Measurements from ENCODE around the gene NSRP1.

Gene NSRP1

DNA sequence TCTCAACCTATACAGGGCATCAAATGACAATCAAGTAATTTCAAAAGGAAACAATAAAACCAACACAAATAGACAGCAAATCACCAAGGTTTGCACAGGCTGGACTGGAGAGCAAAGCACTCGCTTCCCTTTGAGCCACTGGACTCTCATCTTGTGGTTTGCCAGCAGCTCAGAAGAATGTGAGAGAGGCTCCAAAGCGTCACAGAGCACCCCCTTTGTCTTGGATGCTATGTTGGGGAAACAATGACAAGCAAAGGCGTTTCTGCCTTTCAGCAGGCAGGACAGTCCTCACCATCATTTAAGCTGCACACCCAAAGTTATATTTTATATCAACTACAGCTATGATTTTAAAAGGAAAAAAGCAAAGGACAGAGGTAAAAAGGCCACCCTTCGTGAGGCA, 105.6 kb downstream of the NSRP1 start:
- Histone ChIP-seq H3K4me2 (ENCODE audit: low read depth, low read length, poor library complexity, severe bottlenecking) (no peak overlapping the region), H3K27me3 (ENCODE audit: insufficient read depth, low read length, poor library complexity, severe bottlenecking) (no peaks in the 10 kb centered on the region)
- TF ChIP-seq, protein P1, sequence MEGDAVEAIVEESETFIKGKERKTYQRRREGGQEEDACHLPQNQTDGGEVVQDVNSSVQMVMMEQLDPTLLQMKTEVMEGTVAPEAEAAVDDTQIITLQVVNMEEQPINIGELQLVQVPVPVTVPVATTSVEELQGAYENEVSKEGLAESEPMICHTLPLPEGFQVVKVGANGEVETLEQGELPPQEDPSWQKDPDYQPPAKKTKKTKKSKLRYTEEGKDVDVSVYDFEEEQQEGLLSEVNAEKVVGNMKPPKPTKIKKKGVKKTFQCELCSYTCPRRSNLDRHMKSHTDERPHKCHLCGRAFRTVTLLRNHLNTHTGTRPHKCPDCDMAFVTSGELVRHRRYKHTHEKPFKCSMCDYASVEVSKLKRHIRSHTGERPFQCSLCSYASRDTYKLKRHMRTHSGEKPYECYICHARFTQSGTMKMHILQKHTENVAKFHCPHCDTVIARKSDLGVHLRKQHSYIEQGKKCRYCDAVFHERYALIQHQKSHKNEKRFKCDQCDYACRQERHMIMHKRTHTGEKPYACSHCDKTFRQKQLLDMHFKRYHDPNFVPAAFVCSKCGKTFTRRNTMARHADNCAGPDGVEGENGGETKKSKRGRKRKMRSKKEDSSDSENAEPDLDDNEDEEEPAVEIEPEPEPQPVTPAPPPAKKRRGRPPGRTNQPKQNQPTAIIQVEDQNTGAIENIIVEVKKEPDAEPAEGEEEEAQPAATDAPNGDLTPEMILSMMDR (conservative IDR thresholded peaks at IDR 0.05; ENCODE audit: low read length), result no peak
- TF ChIP-seq EZH2phosphoT487 (IDR thresholded peaks at IDR 0.05; ENCODE audit: borderline replicate concordance), result no peak

DNA sequence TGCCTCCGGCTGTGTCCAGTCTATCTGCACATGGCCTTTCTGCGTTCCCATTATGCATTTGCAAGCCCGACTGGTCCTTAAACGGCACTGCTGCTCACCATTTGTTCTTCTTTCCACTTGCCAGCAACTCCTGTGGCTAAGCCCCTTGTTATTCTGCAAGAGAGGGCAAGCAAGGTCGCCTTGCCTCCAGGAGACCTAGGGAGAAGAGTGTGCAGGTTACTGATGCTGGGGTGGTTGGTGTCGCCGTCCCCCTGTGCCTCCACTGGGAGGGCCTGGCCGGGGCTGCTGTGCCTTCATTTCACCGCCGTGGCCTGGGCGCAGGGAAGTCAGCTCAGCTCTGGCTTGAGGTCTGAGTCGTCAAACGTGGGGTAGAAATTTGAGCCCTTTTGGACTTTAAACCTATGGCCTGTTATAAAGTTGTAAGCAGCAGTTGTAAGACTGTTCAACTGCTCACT, 106.1 kb downstream of the NSRP1 start:
- TF ChIP-seq EZH2phosphoT487 (IDR thresholded peaks at IDR 0.05; ENCODE audit: borderline replicate concordance), result no peak
- TF ChIP-seq, protein P1 (conservative IDR thresholded peaks at IDR 0.05; ENCODE audit: low read length), result no peak
- H3K27me3 ChIP-seq (ENCODE audit: insufficient read depth, low read length, poor library complexity, severe bottlenecking), result no peaks in the 10 kb centered on the region

More for the DNA sequence above, 105.6 kb downstream of the NSRP1 start:
- H3K4me3 ChIP-seq (ENCODE audit: low read length, poor library complexity, severe bottlenecking), result no peak overlapping the region
- no peaks in the 10 kb centered on the region for H3K9me2 ChIP-seq (replicated peaks; ENCODE audit: low read depth, low read length)
- H3F3A ChIP-seq (ENCODE audit: low read depth), result no peaks in the 10 kb centered on the region
- no peak overlapping the region for H3K9ac ChIP-seq (ENCODE audit: low read depth, low read length, poor library complexity, severe bottlenecking)
- H2AFZ ChIP-seq (ENCODE audit: low read length), result no peak overlapping the region
- H3K9me3 ChIP-seq (ENCODE audit: insufficient read depth, low read depth, low read length), result no peaks in the 10 kb centered on the region
- no peaks in the 10 kb centered on the region for H3K79me2 ChIP-seq (ENCODE audit: insufficient read depth, low read length)
- H3K4me1 ChIP-seq (ENCODE audit: insufficient read depth, low read length, poor library complexity, severe bottlenecking), result no peaks in the 10 kb centered on the region
- H3K36me3 ChIP-seq (ENCODE audit: insufficient read depth, low read length), result no peaks in the 10 kb centered on the region
- no peaks in the 10 kb centered on the region for H4K20me1 ChIP-seq (ENCODE audit: insufficient read depth, low read length, poor library complexity, severe bottlenecking)

DNA sequence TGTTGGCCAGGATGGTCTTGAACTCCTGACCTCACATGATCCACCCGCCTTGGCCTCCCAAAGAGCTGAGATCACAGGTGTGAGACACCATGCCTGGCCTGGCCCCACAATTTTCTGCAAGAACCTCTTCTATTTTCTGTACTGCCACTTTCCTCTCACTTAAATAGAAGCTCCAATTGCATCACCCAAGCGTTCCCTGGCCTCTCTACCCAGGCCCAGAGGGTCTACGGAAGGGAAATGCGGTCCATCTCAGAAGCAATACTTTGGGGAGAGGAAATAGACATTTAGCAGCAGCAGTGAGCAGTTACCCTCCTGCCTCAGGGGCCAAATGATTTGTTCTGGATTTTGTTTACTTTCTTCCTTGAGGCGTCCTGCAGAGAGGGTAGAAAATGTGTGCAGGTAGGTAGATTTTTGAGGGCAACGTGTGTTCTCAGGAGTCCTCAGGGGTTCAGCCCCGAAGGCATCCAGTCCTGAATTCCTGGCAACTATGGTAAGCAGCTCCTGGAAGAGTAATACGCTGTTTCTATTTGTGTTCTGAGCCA, 107.9 kb downstream of the NSRP1 start:
- TF ChIP-seq, protein P1 (conservative IDR thresholded peaks at IDR 0.05; ENCODE audit: low read length), result no peak
- no peak for TF ChIP-seq EZH2phosphoT487 (IDR thresholded peaks at IDR 0.05; ENCODE audit: borderline replicate concordance)
- Histone ChIP-seq H3K4me2 (ENCODE audit: low read depth, low read length, poor library complexity, severe bottlenecking) (no peak overlapping the region), H3K9me2 (replicated peaks; ENCODE audit: low read depth, low read length) (no peaks in the 10 kb centered on the region)

More for the DNA sequence above, 106.1 kb downstream of the NSRP1 start:
- no peaks in the 10 kb centered on the region for H3F3A ChIP-seq (ENCODE audit: low read depth)
- H3K9me2 ChIP-seq (replicated peaks; ENCODE audit: low read depth, low read length), result no peaks in the 10 kb centered on the region
- no peaks in the 10 kb centered on the region for H3K4me1 ChIP-seq (ENCODE audit: insufficient read depth, low read length, poor library complexity, severe bottlenecking)
- no peaks in the 10 kb centered on the region for H3K9me3 ChIP-seq (ENCODE audit: insufficient read depth, low read depth, low read length)
- H3K9ac ChIP-seq (ENCODE audit: low read depth, low read length, poor library complexity, severe bottlenecking), result no peak overlapping the region
- H3K79me2 ChIP-seq (ENCODE audit: insufficient read depth, low read length), result no peaks in the 10 kb centered on the region
- H3K4me3 ChIP-seq (ENCODE audit: low read length, poor library complexity, severe bottlenecking), result no peak overlapping the region
- H2AFZ ChIP-seq (ENCODE audit: low read length), result no peak overlapping the region
- no peaks in the 10 kb centered on the region for H4K20me1 ChIP-seq (ENCODE audit: insufficient read depth, low read length, poor library complexity, severe bottlenecking)
- H3K36me3 ChIP-seq (ENCODE audit: insufficient read depth, low read length), result no peaks in the 10 kb centered on the region
- H3K4me2 ChIP-seq (ENCODE audit: low read depth, low read length, poor library complexity, severe bottlenecking), result no peak overlapping the region

More for the DNA sequence above, 107.9 kb downstream of the NSRP1 start:
- Histone ChIP-seq H3K4me1 (ENCODE audit: insufficient read depth, low read length, poor library complexity, severe bottlenecking) (no peaks in the 10 kb centered on the region), H3K36me3 (ENCODE audit: insufficient read depth, low read length) (no peaks in the 10 kb centered on the region), H3K27me3 (ENCODE audit: insufficient read depth, low read length, poor library complexity, severe bottlenecking) (no peaks in the 10 kb centered on the region), H3K9ac (ENCODE audit: low read depth, low read length, poor library complexity, severe bottlenecking) (no peak overlapping the region), H3F3A (ENCODE audit: low read depth) (no peaks in the 10 kb centered on the region), H4K20me1 (ENCODE audit: insufficient read depth, low read length, poor library complexity, severe bottlenecking) (no peaks in the 10 kb centered on the region), H3K4me3 (ENCODE audit: low read length, poor library complexity, severe bottlenecking) (no peak overlapping the region), H2AFZ (ENCODE audit: low read length) (no peak overlapping the region), H3K79me2 (ENCODE audit: insufficient read depth, low read length) (no peaks in the 10 kb centered on the region), H3K9me3 (ENCODE audit: insufficient read depth, low read depth, low read length) (no peaks in the 10 kb centered on the region)

Data from Loucy (cell line).